Astrocyte of the cerebellum (primary cell): Measurements from ENCODE around the gene TGFBR3L.
"Not testable (repeated sequence)": the region's sequence is repeated elsewhere in the genome, so short reads cannot be mapped to it uniquely, and the experiment has no call there.

ENCODE experiments used
- DNase-seq: peaks from one replicate; pipeline ENCODE4 v3.0.0-alpha.2; 2011; ENCODE audit warnings: low read depth
- H3K4me3 ChIP-seq: 2 replicates; pipeline ENCODE4 v1.5.1; 2011; ENCODE audit warnings: mild to moderate bottlenecking, low read depth, low read length, moderate library complexity
- CTCF ChIP-seq: IDR thresholded peaks from 2 replicates; pipeline ENCODE4 v1.5.1; 2012; ENCODE audit warnings: low read length, low read depth, moderate library complexity, mild to moderate bottlenecking; ENCODE audit errors: missing control alignments
- in situ Hi-C: cut with HindIII; loops from 2 replicates; pipeline ENCODE4 v1.10.0; 2017; ENCODE audit warnings: low sequenced_read_pairs

The TGFBR3L gene

DNA sequence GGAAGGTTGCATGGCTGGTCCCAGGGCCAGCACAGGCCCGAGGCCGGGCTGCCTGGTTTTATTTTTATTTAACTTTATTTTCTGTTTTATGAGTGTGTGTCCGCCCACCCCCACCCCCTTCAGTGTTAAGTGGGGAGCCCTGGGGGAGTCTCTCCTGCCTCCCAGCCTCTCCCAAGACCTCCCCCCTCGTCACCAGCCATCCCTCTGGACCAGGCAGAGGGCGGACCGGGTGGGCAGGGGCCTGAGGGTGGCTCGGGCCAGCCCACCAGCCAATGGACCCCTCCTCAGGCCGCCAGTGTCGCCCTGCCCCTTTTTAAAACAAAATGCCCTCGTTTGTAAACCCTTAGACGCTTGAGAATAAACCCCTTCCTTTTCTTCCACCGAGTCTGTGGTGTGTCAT, 531 bp upstream of the TGFBR3L start:
- no peak for DNase-seq
- TF ChIP-seq CTCF = no peak
- in situ Hi-C loops = no loop called here
- H3K4me3 ChIP-seq = no peak overlapping the region

- DNase-seq = no peak
- in situ Hi-C loops = no loop called here
- no peak overlapping the region for H3K4me3 ChIP-seq
Measured at GRCh38 chr19:7915250-7916102, 846 bp downstream of the TGFBR3L start.

DNA sequence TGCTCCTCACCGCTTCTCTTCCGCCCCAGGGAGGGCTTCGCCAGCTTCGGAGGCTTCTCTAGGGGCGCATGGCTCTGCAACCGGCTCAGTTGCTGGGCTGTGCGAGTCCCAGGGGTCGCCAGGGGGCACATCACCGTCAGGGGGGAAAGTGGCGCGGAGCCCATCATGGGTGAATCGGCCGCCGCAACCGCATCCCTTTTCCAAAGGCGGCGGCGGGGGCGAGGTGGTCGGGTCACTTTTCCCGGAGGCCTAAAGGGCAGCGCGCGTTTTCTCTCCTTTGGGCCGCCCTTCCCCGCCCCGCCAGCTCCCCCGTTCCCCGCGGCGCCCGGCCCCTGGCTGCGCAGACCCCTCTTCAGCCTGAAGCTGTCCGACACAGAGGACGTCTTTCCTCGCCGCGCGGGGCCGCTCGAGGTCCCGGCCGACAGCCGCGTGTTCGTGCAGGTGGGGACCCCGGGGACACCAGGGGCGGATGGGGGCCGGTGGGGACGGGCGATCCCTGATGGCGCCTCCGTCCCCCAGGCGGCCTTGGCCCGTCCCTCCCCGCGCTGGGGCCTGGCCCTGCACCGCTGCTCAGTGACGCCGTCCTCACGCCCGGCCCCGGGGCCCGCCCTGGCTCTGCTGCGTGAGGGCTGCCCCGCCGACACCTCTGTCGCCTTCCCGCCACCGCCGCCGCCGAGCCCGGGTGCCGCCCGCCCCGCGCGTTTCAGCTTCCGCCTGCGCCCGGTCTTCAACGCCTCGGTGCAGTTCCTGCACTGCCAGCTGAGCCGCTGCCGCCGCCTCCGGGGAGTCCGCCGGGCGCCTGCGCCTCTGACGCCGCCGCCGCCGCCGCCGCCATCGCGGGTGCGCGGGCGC, 1.7 kb downstream of the TGFBR3L start:
- TF ChIP-seq CTCF = no peak
- H3K4me3 ChIP-seq = peak overlapping the region; percentile 20
- in situ Hi-C loops = no loop called here
- no peak for DNase-seq

More at GRCh38 chr19:7915250-7916102, 846 bp downstream of the TGFBR3L start:
- no peak for TF ChIP-seq CTCF

DNA sequence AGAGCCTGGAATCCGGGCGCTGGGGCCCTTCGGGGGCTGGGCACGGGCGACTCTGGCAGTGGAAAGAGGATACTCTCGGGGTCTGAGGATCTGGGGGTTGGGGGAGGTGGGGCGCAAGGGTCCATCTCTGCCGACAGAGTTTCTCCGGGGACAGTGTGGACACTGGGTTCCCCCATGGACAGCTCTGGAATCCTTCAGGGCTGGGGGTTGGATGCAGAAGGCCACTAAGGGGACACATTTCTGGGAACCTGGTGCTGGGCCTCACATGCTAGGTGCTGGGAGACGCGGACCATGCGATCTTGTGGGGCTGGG, 2.3 kb downstream of the TGFBR3L start:
- H3K4me3 ChIP-seq = no peak overlapping the region
- in situ Hi-C loops = no loop called here
- DNase-seq = no peak
- TF ChIP-seq CTCF = no peak

DNA sequence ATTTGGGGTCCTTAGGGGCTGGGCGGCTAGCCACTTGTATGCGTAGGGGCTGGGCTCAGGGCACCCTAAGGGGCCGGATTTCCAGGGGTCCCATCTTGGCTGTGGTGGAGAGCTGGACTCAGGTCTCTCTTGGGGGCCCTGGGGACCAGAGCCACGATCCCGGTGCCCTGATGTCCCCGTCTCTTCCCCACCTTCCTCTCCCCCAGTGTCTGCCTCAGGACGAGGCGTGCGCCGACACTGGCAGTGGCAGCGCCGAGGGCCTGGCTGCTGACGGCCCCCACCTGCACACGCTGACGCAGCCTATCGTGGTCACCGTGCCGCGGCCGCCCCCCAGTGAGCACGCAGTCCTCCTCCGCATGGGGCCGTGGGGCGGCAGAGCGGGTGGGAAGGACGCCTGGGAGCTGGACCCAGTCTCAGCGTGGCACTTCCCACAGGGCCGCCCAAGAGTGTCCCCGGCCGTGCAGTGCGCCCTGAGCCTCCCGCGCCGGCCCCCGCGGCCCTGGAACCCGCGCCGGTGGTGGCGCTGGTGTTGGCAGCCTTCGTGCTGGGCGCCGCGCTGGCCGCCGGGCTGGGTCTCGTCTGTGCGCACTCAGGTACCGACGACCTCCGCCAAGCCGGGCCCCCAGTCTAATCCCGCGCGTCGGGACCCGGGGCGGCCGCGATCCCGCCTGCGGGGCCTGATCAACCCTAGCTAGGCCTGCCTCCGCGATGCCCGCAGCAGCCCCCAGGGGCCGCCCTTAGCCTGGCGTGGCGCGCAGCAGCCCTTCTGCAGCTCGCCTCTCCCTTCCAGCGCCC, 2.8 kb downstream of the TGFBR3L start:
- TF ChIP-seq CTCF = peak; percentile 74
- in situ Hi-C loops = no loop called here
- H3K4me3 ChIP-seq = peak overlapping the region; percentile 5
- no peak for DNase-seq

- DNase-seq, in situ Hi-C loops: not testable (repeated sequence)
- peak overlapping the region; percentile 5 for H3K4me3 ChIP-seq
Measured at GRCh38 chr19:7918062-7918614, 3.5 kb downstream of the TGFBR3L start.
